Retina (tissue), 1 donor: ENCODE measurements around the gene CREM.

Experiments used
- DNase-seq: peaks from one replicate; pipeline ENCODE4 v3.0.0-alpha.2; 2016

The CREM gene

GRCh38 chr10:35136263-35136815 lies 9.7 kb downstream of the CREM start:
- no peak for DNase-seq

GRCh38 chr10:35140126-35140525 lies 13.5 kb downstream of the CREM start:
- DNase-seq, result no peak

DNA sequence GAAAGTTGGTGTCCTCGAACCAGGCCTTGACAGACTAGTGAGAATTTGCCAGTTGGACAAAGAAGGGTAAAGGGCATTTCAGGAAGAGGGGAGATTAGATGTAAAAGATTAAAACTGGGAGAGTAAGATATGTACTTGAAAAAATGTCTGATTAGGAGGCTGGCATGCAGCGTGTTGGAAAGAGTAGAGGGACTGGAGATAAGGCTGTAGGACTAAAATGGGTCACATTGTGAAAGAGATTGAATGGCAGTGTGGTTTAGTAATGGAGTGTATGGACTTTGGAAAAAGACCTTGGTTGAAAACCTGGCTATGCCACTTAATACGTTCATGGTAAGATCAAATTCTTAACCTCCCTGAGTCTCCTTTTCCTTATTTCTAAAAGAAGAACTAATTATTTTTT lies 14.1 kb downstream of the CREM start:
- DNase-seq, result no peak

GRCh38 chr10:35150308-35150707 lies 23.7 kb downstream of the CREM start:
- no peak for DNase-seq

- no peak for DNase-seq
Observed at GRCh38 chr10:35152992-35153391, 26.3 kb downstream of the CREM start.

GRCh38 chr10:35153716-35154115 lies 27.1 kb downstream of the CREM start:
- no peak for DNase-seq

GRCh38 chr10:35160743-35161142 lies 34.1 kb downstream of the CREM start:
- DNase-seq, result no peak

- no peak for DNase-seq
Observed at GRCh38 chr10:35161906-35162305, 35.3 kb downstream of the CREM start.

GRCh38 chr10:35165136-35165535 lies 38.5 kb downstream of the CREM start:
- no peak for DNase-seq

DNA sequence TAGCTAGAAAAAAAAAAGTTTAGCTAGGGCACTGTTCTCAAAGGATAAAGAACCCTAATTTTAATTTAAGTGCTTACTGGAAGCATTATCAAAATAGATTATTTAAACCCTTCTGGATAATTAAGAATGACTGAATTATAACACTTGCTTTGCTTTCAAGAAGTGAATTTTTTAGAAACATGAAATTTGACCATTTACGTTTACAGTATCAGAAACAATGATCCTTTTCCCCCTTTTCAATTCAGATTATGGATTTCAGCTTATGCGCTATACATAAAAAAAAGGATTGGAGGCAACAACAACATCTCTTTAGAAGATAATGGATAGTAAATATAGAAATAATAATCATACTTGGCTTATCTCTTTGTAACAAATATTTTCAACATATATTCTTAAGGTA lies 39.2 kb downstream of the CREM start:
- DNase-seq, result no peak

- no peak for DNase-seq
Observed at GRCh38 chr10:35166607-35167006, 40.0 kb downstream of the CREM start.

DNA sequence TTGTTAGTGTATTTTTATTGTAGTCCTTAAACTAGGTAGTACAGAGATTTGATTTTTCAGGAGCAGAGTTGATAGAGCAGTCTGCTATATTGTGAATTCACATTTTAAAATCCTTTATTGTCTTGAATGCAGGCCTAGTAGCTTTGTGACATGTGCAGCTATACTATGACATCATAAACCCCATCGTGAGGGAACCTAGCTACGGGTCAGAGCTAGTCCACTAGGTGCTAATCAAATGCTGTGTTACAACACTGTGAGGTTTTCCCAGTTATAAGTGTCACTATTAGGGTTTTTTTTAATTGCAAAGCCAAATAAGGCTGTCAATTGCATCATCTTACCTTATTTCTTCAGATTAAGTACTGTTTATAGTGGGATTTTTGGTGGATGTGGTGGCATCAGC lies 40.7 kb downstream of the CREM start:
- DNase-seq, result no peak

DNA sequence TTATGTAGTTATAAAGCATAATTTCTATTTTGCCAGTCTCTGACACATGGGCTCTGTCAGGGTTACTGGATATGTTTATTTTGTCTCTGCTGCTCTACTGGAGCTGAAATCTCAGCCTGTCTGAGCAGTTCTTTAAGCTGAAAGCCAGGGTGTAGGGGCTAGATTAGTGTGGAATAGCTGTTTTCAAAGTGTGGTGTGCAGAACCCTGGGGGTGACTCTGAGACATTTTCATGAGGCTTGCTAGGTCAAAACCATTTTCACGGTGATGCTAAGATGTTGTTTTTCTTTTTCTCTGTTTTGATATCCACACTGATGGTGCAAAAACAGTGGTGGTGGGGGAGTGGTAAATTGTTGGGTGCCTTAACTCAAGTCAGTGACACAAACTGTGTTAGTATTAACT lies 45.5 kb downstream of the CREM start:
- DNase-seq, result no peak

GRCh38 chr10:35172574-35172973 lies 45.9 kb downstream of the CREM start:
- DNase-seq, result no peak

GRCh38 chr10:35178331-35178730 lies 51.7 kb downstream of the CREM start:
- DNase-seq, result no peak

DNA sequence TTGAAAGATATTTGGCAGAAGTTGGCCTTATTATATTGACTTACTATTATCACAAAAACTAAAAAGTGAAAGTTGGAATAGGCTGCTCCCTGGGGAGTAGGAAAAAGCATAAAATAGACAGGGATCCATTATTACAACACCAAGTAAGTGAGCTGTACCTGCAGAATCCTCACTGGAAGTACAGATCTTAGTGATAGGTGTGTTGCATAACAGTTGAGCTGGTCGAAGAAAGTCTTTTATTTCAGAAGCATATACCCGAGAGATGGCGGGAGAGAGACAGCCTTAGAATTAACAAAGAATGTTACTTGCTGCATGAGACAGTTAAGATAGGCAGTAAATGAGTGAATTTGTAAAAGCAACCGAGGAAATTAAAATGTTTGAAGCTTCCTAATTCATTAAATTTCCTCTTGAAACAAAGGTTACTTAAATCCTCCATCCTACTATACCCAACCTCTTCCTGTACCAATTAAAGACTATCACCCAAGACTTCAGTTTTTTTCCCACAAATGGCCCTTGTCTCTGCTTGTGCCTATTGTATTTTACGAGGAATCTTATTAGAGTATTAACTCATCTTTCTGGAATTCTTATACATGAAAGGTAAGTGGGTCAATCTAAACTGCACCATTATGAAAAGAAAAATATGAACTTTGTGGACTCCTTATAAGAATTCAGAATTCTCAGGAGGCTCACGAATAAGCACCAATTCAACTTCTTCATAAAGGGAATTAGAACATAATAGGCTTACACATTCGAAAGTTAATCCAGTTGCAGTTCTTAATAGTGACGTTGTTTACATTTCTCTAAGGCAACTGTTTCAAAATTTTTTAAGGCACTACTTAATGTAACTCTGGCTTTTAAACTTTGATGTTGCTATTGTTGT lies 56.2 kb downstream of the CREM start:
- DNase-seq, result no peak

GRCh38 chr10:35184527-35185171 lies 58.0 kb downstream of the CREM start:
- no peak for DNase-seq

- no peak for DNase-seq
Observed at GRCh38 chr10:35185260-35186034, 58.8 kb downstream of the CREM start.

GRCh38 chr10:35188954-35189353 lies 62.3 kb downstream of the CREM start:
- DNase-seq, result no peak

- DNase-seq, result no peak
Observed at GRCh38 chr10:35191523-35191922, 64.9 kb downstream of the CREM start.

DNA sequence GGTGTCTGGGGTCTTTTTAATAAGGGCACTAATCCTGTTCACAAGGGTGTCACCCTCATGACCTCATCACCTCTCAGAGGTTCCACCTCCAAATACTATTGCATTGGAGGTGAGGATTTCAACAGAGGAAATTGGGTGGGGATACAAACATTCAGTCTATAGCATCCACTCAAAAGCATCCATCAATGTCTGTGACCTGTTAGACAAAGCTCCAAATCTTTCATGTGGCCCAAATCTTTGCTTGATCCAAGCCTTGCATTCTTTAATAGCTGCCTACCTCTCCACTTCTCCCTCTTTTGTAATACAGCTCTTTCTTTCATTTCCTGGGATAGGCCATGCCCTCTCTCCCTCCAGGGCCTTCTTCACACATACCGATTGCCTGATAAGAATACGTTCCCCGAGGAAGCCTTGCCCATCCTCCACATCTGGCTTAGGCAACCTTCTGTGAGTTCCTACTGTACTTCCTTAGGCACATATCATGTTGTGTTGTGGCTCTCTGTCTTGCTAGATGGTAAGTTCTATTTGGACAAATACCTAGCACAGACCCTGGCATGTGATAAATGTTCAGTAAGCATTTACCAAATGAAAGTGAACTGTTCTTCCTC lies 66.1 kb downstream of the CREM start:
- DNase-seq, result no peak

DNA sequence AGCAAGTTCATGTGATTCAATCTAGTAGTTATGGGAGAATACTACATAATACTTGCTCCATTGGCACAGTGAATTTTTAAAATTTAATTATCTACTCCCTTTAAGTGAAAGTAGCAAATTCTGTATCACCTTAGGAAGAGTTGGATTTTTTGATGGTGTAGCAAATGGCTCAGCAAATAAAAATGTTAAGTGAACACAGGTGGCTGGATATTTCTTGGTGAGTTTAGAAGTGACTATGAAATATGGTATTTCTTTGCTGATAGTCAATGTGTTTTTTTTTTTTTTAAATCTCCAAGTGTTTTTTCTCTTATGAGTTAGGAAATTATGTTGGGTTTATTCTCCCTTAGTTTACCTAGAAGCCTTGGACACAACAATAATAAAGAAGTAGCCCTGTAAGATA lies 67.8 kb downstream of the CREM start:
- no peak for DNase-seq

- no peak for DNase-seq
Observed at GRCh38 chr10:35194906-35195305, 68.3 kb downstream of the CREM start.
